ENCODE data around the gene MOB2.

Gene MOB2

GRCh38 chr11:1472180-1473005 lies 14.2 kb downstream of the MOB2 start:
- H3K9me3 ChIP-seq = no peaks in the 10 kb centered on the region
- no peaks in the 10 kb centered on the region for H3K4me1 ChIP-seq
- H3K36me3 ChIP-seq = no peaks in the 10 kb centered on the region
- TF ChIP-seq, protein P1, sequence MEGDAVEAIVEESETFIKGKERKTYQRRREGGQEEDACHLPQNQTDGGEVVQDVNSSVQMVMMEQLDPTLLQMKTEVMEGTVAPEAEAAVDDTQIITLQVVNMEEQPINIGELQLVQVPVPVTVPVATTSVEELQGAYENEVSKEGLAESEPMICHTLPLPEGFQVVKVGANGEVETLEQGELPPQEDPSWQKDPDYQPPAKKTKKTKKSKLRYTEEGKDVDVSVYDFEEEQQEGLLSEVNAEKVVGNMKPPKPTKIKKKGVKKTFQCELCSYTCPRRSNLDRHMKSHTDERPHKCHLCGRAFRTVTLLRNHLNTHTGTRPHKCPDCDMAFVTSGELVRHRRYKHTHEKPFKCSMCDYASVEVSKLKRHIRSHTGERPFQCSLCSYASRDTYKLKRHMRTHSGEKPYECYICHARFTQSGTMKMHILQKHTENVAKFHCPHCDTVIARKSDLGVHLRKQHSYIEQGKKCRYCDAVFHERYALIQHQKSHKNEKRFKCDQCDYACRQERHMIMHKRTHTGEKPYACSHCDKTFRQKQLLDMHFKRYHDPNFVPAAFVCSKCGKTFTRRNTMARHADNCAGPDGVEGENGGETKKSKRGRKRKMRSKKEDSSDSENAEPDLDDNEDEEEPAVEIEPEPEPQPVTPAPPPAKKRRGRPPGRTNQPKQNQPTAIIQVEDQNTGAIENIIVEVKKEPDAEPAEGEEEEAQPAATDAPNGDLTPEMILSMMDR (IDR thresholded peaks at IDR 0.05; ENCODE audit: low read depth, low read length) = no peak
- no peaks in the 10 kb centered on the region for H3K27me3 ChIP-seq
- peak; percentile 1 for DNase-seq
- no peak overlapping the region for H3K4me3 ChIP-seq (ENCODE audit: low read depth, low read length)

GRCh38 chr11:1471736-1472135 lies 14.8 kb downstream of the MOB2 start:
- no peaks in the 10 kb centered on the region for H3K4me1 ChIP-seq
- DNase-seq = no peak
- no peak overlapping the region for H3K4me3 ChIP-seq (ENCODE audit: low read depth, low read length)
- no peaks in the 10 kb centered on the region for H3K27me3 ChIP-seq
- no peaks in the 10 kb centered on the region for H3K9me3 ChIP-seq
- TF ChIP-seq, protein P1 (IDR thresholded peaks at IDR 0.05; ENCODE audit: low read depth, low read length) = no peak
- H3K36me3 ChIP-seq = no peaks in the 10 kb centered on the region

DNA sequence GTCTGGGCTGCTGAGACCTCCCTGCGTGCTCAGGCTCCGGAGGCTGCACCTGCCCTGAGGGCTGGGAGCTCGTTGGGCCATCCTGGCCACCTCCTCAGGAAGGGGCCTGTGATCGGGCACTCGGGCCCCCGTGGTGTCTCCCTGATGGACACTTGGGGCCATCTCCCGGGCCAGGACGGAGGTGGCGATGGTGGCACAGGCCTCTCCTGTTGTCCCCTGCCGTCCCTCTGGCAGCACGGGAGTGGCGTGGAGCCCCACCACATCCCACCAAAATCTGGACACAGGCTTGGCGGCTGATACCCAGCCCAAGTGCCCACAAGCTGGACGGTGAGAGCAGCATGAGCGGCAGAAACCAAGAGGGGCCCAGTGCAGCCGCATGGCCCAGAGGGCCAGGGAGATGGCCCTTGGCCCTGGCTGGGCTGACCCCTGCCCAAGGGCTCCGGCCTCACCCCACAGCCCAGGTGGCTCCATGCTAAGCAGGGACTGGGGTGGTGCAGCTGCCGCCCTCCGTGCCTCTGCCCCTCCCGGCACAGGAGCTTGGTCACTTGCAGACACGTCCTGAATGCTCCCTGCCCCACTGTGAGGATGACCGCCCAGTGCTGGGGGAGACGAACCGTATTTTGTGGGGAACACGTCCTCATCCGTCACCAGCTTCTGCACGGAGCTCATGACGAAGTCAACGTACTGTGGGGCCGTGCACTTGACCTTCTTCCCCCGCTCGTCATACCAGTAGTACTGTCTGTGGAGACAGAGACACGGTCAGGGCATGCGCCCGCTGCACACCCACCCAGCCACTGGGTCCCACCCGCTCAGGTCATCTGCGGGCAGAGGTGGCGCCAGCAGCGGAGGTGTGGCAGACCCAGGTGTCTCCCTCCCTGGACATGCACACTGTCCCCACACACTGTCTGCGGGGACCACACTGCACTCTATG lies 15.6 kb downstream of the MOB2 start:
- no peaks in the 10 kb centered on the region for H3K9me3 ChIP-seq
- no peaks in the 10 kb centered on the region for H3K4me1 ChIP-seq
- H3K36me3 ChIP-seq = no peaks in the 10 kb centered on the region
- TF ChIP-seq, protein P1 (IDR thresholded peaks at IDR 0.05; ENCODE audit: low read depth, low read length) = no peak
- H3K27me3 ChIP-seq = no peaks in the 10 kb centered on the region
- no peak for DNase-seq
- no peak overlapping the region for H3K4me3 ChIP-seq (ENCODE audit: low read depth, low read length)

DNA sequence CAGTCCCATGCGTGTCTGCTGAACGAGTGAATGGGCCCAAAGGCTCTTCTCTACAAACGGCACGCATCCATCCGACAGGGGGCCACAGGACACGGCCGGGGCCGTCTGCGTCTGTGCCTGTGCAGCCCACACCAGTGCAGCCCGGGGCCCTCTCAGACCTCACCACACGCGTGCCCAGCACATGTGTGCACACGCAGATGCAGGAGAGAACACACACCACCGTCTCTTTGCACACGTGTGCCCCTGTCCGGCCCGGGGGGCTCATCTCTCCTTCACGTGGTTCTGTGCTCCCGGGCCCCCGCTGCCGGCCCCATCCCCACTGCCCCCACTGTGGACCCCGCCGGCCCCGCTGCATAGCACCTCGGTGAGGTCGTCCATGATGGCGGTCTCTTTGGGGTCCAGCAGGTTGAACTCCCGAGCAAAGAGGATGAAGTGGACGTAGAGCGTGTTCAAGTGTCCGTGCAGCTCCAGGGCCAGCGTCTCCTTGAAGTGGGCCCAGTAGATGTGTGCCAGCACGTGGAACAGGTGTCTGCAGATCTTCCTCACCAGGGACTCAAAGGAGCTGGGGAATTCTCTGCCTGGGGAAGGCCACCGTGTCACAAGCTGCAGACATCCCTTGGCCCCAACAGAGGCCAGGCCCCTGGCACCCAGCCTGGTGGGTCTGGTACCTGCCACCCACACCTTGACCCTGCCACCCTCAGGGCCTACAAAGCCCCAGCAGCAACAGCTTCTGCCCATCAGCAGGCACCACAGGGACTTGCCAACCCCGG lies 16.5 kb downstream of the MOB2 start:
- H3K4me3 ChIP-seq (ENCODE audit: low read depth, low read length) = no peak overlapping the region
- DNase-seq = no peak
- H3K27me3 ChIP-seq = no peaks in the 10 kb centered on the region
- no peaks in the 10 kb centered on the region for H3K4me1 ChIP-seq
- H3K9me3 ChIP-seq = no peaks in the 10 kb centered on the region
- no peaks in the 10 kb centered on the region for H3K36me3 ChIP-seq
- TF ChIP-seq, protein P1 (IDR thresholded peaks at IDR 0.05; ENCODE audit: low read depth, low read length) = no peak

DNA sequence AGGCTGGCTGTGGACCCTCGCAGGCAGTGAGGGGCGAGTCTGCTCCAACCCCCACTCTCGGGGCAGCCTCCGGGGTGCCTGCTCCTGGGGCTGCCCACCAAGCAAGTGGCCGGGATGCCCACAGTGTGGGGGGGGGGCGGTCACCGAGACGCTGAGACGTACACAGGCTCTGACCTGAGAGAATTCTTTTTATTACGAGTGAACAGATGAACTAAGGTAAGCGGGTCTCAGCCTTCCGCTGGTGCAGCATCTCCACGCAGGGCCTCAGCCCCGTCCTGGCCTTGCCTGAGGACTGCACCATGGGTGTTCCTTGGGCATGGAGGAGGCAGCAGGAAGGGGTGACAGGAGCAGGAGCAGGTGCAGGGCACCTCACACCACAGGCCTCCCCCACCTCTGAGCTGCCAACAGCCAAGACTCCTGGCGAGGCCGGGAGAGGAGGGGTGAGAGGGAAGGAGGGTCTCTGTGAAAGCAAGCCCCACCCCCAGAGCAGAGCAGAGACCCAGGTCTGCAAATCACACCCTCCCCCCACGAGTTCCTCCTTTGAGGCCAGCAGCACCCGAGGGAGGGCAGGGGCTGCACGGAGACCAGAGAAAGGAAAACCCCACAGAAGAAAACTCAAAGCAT lies 17.2 kb downstream of the MOB2 start:
- Histone ChIP-seq H3K4me1 (no peaks in the 10 kb centered on the region), H3K36me3 (no peaks in the 10 kb centered on the region), H3K27me3 (no peaks in the 10 kb centered on the region), H3K4me3 (ENCODE audit: low read depth, low read length) (no peak overlapping the region), H3K9me3 (no peaks in the 10 kb centered on the region)
- TF ChIP-seq, protein P1 (IDR thresholded peaks at IDR 0.05; ENCODE audit: low read depth, low read length) = no peak
- no peak for DNase-seq

Data from BE2C (cell line).